H9 (cell line): ENCODE measurements around the gene RELCH. TPM values are rescaled to one million over a fixed set of nuclear protein-coding genes. Genes with fewer than 3 reads are reported as not detected.

Source experiments
- DNase-seq: peaks from one replicate; pipeline ENCODE4 v3.0.0-alpha.2; 2017
- H2AFZ ChIP-seq: one replicate; pipeline ENCODE4 v1.6.1; 2013; ENCODE audit warnings: mild to moderate bottlenecking, low read length, control low read depth, moderate library complexity
- H2AK5ac ChIP-seq: 2 replicates; pipeline ENCODE4 v1.6.1; 2013; ENCODE audit warnings: low read length, control low read depth, mixed read lengths; ENCODE audit not compliant: insufficient read length
- H2BK120ac ChIP-seq: one replicate; pipeline ENCODE4 v1.6.1; 2013; ENCODE audit warnings: low read depth, mild to moderate bottlenecking, low read length, control low read depth, inconsistent platforms; ENCODE audit not compliant: poor library complexity, severe bottlenecking
- H2BK12ac ChIP-seq: 2 replicates; pipeline ENCODE4 v1.6.1; 2013; ENCODE audit warnings: low read length, control low read depth, mixed read lengths, low read depth; ENCODE audit not compliant: insufficient read length
- H2BK15ac ChIP-seq: 2 replicates; pipeline ENCODE4 v1.6.1; 2013; ENCODE audit warnings: low read depth, low read length, control low read depth
- H2BK20ac ChIP-seq: one replicate; pipeline ENCODE4 v1.6.1; 2013; ENCODE audit warnings: low read depth, mild to moderate bottlenecking, low read length, control low read depth, inconsistent platforms; ENCODE audit not compliant: poor library complexity, severe bottlenecking
- H2BK5ac ChIP-seq: 2 replicates; pipeline ENCODE4 v1.6.1; 2013; ENCODE audit warnings: low read length, control low read depth, mixed read lengths; ENCODE audit not compliant: insufficient read length
- H3K14ac ChIP-seq: 2 replicates; pipeline ENCODE4 v1.6.1; 2013; ENCODE audit warnings: low read length, control low read depth; ENCODE audit not compliant: insufficient read depth
- H3K18ac ChIP-seq: 2 replicates; pipeline ENCODE4 v1.6.1; 2013; ENCODE audit warnings: low read depth, mild to moderate bottlenecking, mixed read lengths, low read length, control low read depth; ENCODE audit not compliant: insufficient read length
- H3K23ac ChIP-seq: 2 replicates; pipeline ENCODE4 v1.6.1; 2013; ENCODE audit warnings: low read length, control low read depth, mixed read lengths, low read depth; ENCODE audit not compliant: insufficient read length
- H3K23me2 ChIP-seq: 2 replicates; pipeline ENCODE4 v1.6.1; 2013; ENCODE audit warnings: low read depth, mild to moderate bottlenecking, mixed read lengths, low read length, control low read depth; ENCODE audit not compliant: insufficient read length, poor library complexity, severe bottlenecking
- H3K27ac ChIP-seq: 2 replicates; pipeline ENCODE4 v1.5.1; 2013; ENCODE audit warnings: low read length, control low read depth, mixed read lengths, low read depth; ENCODE audit not compliant: insufficient read length
- H3K27me3 ChIP-seq: 2 replicates; pipeline ENCODE4 v1.6.1; 2013; ENCODE audit warnings: low read length, control low read depth, inconsistent platforms; ENCODE audit not compliant: insufficient read depth
- H3K4ac ChIP-seq: 2 replicates; pipeline ENCODE4 v1.6.1; 2013; ENCODE audit warnings: low read depth, mild to moderate bottlenecking, control low read depth, inconsistent platforms, low read length, moderate library complexity
- H3K4me1 ChIP-seq: 2 replicates; pipeline ENCODE4 v1.6.1; 2013; ENCODE audit warnings: low read length, control low read depth, inconsistent platforms; ENCODE audit not compliant: insufficient read depth
- H3K4me2 ChIP-seq: 2 replicates; pipeline ENCODE4 v1.6.1; 2013; ENCODE audit warnings: low read length, control low read depth, mixed read lengths; ENCODE audit not compliant: insufficient read length, insufficient read depth
- H3K56ac ChIP-seq: 2 replicates; pipeline ENCODE4 v1.6.1; 2013; ENCODE audit warnings: low read depth, mild to moderate bottlenecking, mixed read lengths, low read length, control low read depth; ENCODE audit not compliant: insufficient read length
- H3K79me1 ChIP-seq: 2 replicates; pipeline ENCODE4 v1.6.1; 2013; ENCODE audit warnings: low read depth, mild to moderate bottlenecking, moderate library complexity, low read length, control low read depth, inconsistent platforms; ENCODE audit not compliant: insufficient read depth, poor library complexity, severe bottlenecking
- H3K79me2 ChIP-seq: 2 replicates; pipeline ENCODE4 v1.6.1; 2013; ENCODE audit warnings: low read length, control low read depth, inconsistent platforms; ENCODE audit not compliant: insufficient read depth
- H3K9ac ChIP-seq: 2 replicates; pipeline ENCODE4 v1.6.1; 2013; ENCODE audit warnings: low read length, control low read depth, mixed read lengths; ENCODE audit not compliant: insufficient read length; ENCODE audit errors: extremely low read depth
- H3K9me3 ChIP-seq: one replicate; pipeline ENCODE4 v1.6.1; 2013; ENCODE audit warnings: low read depth, low read length, inconsistent platforms; ENCODE audit not compliant: control insufficient read depth
- H3T11ph ChIP-seq: one replicate; pipeline ENCODE4 v1.6.1; 2013; ENCODE audit warnings: mild to moderate bottlenecking, low read length, control low read depth, inconsistent platforms
- H4K20me1 ChIP-seq: one replicate; pipeline ENCODE4 v1.6.1; 2013; ENCODE audit not compliant: control insufficient read depth, insufficient read length, insufficient read depth
- H4K5ac ChIP-seq: 2 replicates; pipeline ENCODE4 v1.6.1; 2013; ENCODE audit warnings: low read depth, mild to moderate bottlenecking, mixed read lengths, low read length, control low read depth; ENCODE audit not compliant: insufficient read length
- H4K8ac ChIP-seq: replicated peaks from 2 replicates; pipeline ENCODE4 v1.6.1; 2013; ENCODE audit warnings: low read length, control low read depth, mixed read lengths, low read depth; ENCODE audit not compliant: insufficient read length
- H4K91ac ChIP-seq: 2 replicates; pipeline ENCODE4 v1.6.1; 2013; ENCODE audit warnings: low read depth, mild to moderate bottlenecking, moderate library complexity, mixed read lengths, low read length, control low read depth; ENCODE audit not compliant: insufficient read length
- H3K27ac Mint-ChIP-seq, 3 experiments: 2 replicates in 2 of 3; 3 replicates in 1 of 3; pipeline ENCODE4 v1.8.0; 2020 to 2021; ENCODE audit warnings: mixed read lengths in 3 of 3, mild to moderate bottlenecking in 1 of 3, moderate library complexity in 1 of 3
- H3K27me3 Mint-ChIP-seq: 2 replicates; pipeline ENCODE4 v1.8.0; 2021; ENCODE audit warnings: low read depth, mild to moderate bottlenecking, moderate library complexity, mixed read lengths
- H3K36me3 Mint-ChIP-seq, 3 experiments: 2 replicates in 2 of 3; 3 replicates in 1 of 3; pipeline ENCODE4 v1.8.0; 2020 to 2021; ENCODE audit warnings: low read depth in 3 of 3, mixed read lengths in 3 of 3; ENCODE audit not compliant: insufficient read depth in 1 of 3
- H3K4me1 Mint-ChIP-seq, 2 experiments: 2 replicates each; pipeline ENCODE4 v1.8.0; 2020; ENCODE audit warnings: mixed read lengths in 2 of 2
- H3K4me3 Mint-ChIP-seq, 2 experiments: 2 replicates in 1 of 2; 3 replicates in 1 of 2; pipeline ENCODE4 v1.8.0; 2020 to 2021; ENCODE audit warnings: mild to moderate bottlenecking in 2 of 2, mixed read lengths in 2 of 2, moderate library complexity in 1 of 2
- H3K9me3 Mint-ChIP-seq, 2 experiments: 2 replicates in 1 of 2; 3 replicates in 1 of 2; pipeline ENCODE4 v1.8.0; 2020; ENCODE audit warnings: mild to moderate bottlenecking in 2 of 2, mixed read lengths in 2 of 2, moderate library complexity in 1 of 2
- CTCF ChIP-seq: fragments of 200-600 bp; sonication (generic); conservative IDR thresholded peaks from 3 replicates; pipeline ENCODE4 v1.8.0; 2021; ENCODE audit warnings: antibody characterized with exemption, mild to moderate bottlenecking
- WGBS: extraction: QIAGEN DNeasy Blood & Tissue Kit; methylation state at CpG from one replicate; pipeline ENCODE4 v1.1.7; 2013; ENCODE audit warnings: missing lambda C conversion rate, low lambda C conversion rate, mixed read lengths; ENCODE audit not compliant: insufficient read length; ENCODE audit errors: extremely low coverage; 5-methylcytosine and 5-hydroxymethylcytosine counted together
- long read RNA-seq: library from polyadenylated mRNA; unstranded; transcript quantifications from one replicate; pipeline ENCODE4 v2.0.0, GENCODE V29; 2020
- total RNA-seq: library from RNA; stranded (reverse); gene quantifications from 2 replicates; pipeline ENCODE4 v1.2.1, GENCODE V29; 2021

RELCH gene
- total RNA-seq = 32.3 and 36.2 TPM in 2 replicates
- long read RNA-seq, full-length matches to known transcripts = 30 of 68 reads
- long read RNA-seq, partial matches to known transcripts = 23 of 68 reads
- long read RNA-seq, other reads (novel, unspliced or antisense) = 15 of 68 reads

- no peaks in the 10 kb centered on the region; the same call in 1 of the 2 replicates for H3K27me3 Mint-ChIP-seq
- H3K9ac ChIP-seq = peak within 1 kb of the TSS; percentile 93
- no peak within 1 kb of the TSS for H2BK5ac ChIP-seq
- H3K27ac Mint-ChIP-seq = peak within 1 kb of the TSS; percentile 99 to 100 (median 99)
- no peak within 1 kb of the TSS for H3K56ac ChIP-seq
- H2AFZ ChIP-seq = no peak within 1 kb of the TSS
- no peak within 1 kb of the TSS for H2BK120ac ChIP-seq
- H3K4me3 Mint-ChIP-seq = peak within 1 kb of the TSS; percentile 98 to 100
- no peaks in the 10 kb centered on the region for H4K20me1 ChIP-seq
- peaks cover 26 to 34% of the 10 kb centered on the region in 2 experiments for H3K4me1 Mint-ChIP-seq
- H3K27ac ChIP-seq = peak within 1 kb of the TSS; percentile 69
- H3T11ph ChIP-seq = no peak within 1 kb of the TSS
- H3K9me3 ChIP-seq = no peaks in the 10 kb centered on the region
- peaks cover 36% of the 10 kb centered on the region for H3K79me2 ChIP-seq
- no peaks in the 10 kb centered on the region; the same call in 1 of the 2 replicates for H3K4me1 ChIP-seq
- no CpG with 5 or more reads among the region's 55 CpGs for WGBS
- peak within 1 kb of the TSS; percentile 89 for H3K14ac ChIP-seq
- H2BK12ac ChIP-seq = no peak within 1 kb of the TSS
- H2BK20ac ChIP-seq = no peak within 1 kb of the TSS
- peak within 1 kb of the TSS; percentile 88 for H3K4me2 ChIP-seq
- H3K36me3 Mint-ChIP-seq = peaks cover 0 to 5% (median 2%) of the 10 kb centered on the region in 3 experiments; a peak in 5 of 7 replicates
- no peak within 1 kb of the TSS for H4K8ac ChIP-seq
- H3K18ac ChIP-seq = peak within 1 kb of the TSS; percentile 92
- TF ChIP-seq CTCF = no peak
- H3K27me3 ChIP-seq = no peaks in the 10 kb centered on the region
- H3K9me3 Mint-ChIP-seq = no peaks in the 10 kb centered on the region
- H3K23me2 ChIP-seq = peaks cover 13% of the 10 kb centered on the region
- H4K91ac ChIP-seq = no peak within 1 kb of the TSS
- H3K79me1 ChIP-seq = peaks cover 4% of the 10 kb centered on the region
- H2BK15ac ChIP-seq = no peak within 1 kb of the TSS
- H4K5ac ChIP-seq = peak within 1 kb of the TSS; percentile 39
- no peak within 1 kb of the TSS for H3K23ac ChIP-seq
- no peak within 1 kb of the TSS for H3K4ac ChIP-seq
- DNase-seq = peak; percentile 99
- no peak within 1 kb of the TSS for H2AK5ac ChIP-seq
Observed at GRCh38 chr18:62186774-62187542, at the start of gene RELCH, which contains the start of gene PIGN. Gene RELCH (plus strand): TSS chr18:62187255. CDS start chr18:62187506, 251 bp downstream. Gene PIGN (minus strand): TSS chr18:62187056. CDS start chr18:62161353, 25,703 bp downstream.
